HG03175 (cell line): ENCODE data around the gene HNRNPF.
"Not testable (repeated sequence)": the region's sequence is repeated elsewhere in the genome, so short reads cannot be mapped to it uniquely, and the experiment has no call there.

Source experiments
- ATAC-seq: cut with Tn5 transposase; IDR thresholded peaks from one replicate; pipeline ENCODE4 v1.9.1; 2021; ENCODE audit warnings: mild to moderate bottlenecking, moderate library complexity; ENCODE audit not compliant: unreplicated experiment

Gene HNRNPF

DNA sequence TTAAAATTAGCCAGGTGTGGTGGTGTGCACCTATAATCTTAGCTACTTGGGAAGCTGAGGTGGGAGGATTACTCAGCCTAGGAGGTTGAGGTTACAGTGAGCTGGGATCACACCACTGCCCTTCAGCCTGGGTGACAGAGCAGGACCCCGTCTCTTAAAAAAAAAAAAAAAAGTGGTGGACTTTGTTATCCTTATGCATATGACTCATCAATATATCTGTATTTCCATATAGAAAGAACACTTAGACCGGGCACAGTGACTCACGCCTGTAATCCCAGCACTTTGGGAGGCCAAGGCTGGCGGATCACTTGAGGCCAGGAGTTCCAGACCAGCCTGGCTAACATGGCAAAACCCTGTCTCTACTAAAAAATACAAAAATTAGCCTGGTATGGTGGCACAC is 13.0 kb upstream of the HNRNPF start:
- not testable (repeated sequence) for ATAC-seq

DNA sequence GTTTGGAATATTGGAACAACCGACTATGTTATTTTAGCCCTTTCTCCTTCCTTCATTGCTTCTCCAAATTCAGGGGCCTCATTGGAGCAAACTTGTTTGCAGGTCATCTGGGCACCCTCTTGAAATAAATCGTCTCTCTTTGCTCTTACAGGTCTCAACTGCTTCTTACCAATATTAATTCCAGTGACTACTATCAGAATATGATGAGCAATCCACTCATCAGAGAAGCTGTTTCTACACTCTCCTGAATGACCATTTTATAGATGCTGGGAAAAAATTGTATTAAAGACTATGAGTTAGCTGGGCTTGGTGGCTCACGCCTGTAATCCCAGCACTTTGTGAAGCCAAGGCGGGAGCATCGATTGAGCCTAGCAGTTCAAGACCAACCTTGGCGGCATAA is 12.5 kb upstream of the HNRNPF start:
- ATAC-seq, result no peak

DNA sequence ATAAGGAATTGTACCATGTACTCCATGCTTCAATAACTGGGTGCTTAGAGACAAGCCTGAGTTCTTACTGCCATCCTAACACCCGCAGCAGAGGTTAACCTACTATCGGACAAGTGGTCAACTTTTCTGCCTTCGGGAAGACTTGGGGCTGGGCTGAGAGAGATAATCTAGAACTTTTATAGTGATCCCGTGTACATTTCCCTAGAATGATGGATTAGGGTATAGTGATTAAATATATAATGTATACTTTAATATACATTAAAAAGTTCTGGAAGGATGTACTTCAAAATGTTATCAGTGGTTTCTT is 12.2 kb upstream of the HNRNPF start:
- ATAC-seq, result peak; percentile 5

DNA sequence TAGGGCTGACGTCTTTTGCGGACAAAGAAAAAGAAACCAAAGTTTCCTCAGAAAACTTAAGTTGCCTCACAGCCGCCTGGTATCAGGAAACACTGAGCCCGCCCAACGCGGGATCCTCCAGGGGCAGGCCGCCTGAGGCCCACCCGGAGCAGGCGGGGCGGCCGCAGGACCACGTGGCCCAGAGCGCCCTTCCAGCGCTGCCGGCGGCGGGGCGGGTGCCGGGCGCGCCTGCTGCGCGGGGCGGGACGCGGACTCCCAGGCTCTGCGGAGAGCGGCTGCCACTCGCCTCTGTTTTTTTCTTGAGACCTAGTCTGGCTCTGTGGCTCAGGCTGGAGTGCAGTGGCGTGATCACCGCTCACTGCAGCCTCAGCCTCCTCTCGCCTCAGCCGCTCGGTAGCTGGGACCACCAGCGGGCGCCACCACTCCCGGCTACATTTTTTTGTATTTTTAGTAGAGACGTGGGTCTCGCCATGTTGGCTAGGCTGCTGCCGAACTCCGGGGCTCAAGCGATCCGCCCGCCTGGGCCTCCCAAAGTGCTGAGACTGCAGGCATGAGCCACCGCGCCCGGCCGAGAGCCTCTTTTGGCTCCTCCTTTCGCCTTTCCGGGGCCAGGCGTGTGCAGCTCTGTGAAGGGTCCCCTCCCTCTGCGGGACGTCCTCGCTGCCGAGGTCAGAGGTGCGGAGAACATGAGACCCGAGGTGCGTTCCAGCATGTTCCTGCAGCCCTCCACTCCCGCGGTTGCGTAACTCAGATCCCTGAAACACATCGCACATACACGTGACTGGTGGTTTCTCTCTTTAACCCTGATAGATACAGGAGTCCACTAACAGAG is 11.6 kb upstream of the HNRNPF start:
- ATAC-seq, result peak; percentile 83

DNA sequence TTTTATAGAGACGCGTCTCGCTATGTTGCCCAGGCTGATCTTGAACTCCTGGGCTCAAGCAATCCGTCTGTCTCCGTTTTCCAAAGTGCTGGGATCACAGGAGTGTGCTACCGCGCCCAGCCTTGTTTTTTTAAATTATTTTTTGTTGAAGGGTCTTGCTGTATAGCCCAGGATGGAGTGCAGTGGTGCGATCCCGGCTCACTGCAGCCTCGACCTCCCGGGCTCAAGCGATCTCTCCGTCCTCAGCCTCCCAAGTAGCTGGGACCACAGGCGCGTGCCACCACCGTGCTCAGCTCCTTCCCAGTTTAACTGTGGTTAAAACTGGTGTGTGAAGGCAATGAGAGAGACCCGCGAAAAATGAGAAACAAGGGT is 11.0 kb upstream of the HNRNPF start:
- ATAC-seq, result no peak

DNA sequence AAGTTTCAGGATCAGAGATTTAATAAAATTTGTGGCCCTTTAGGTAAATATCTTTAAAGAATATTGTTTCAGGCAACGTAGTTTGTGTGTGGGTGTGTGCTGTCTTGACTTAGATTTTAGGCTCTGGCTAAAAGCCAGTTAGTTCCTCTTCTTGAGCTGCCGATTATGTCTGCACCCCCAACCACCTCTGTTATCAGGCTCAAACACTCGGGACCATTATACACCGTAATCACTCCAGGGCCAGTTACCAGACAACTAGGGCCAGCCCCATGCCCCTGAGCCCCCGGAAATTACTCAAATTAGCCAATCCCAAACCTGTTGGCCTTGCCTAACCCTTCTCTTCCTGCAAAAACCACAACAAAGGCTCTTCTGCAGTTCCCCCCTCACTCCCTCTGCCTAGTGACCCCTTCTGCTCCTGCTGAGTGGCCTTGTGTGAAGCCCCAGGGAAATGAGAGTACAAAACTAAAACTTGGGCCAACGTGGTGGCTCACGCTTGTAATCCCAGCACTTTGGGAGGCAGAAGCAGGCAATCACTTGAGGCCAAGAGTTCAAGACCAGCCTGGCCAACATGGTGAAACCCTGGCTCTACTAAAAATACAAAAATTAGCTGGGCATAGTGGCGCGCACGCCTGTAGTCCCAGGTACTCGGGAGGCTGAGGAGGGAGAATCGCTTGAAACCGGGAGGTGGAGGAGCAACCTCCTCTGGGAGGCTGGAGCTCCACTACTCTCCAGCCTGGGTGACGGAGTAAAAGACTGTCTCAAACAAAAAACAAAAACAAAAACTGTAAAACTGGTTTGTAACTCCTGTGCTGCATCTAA is 9.2 kb upstream of the HNRNPF start:
- ATAC-seq, result no peak

DNA sequence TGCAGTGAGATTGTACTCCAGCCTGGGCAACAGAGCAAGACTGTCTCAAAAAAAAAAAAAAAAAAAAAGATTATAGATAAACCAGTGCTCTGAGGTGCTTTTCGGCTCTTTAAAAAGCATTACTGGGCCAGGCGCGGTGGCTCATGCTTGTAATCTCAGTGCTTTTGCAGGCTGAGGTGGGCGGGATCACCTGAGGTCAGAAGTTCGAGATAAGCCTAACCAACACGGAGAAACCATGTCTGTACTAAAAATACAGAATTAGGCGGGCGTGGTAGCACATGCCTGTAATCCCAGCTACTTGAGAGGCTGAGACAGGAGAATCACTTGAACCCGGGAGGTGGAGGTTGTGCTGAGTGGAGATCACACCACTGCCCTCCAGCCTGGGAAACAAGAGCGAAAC is 6.6 kb upstream of the HNRNPF start:
- no peak for ATAC-seq

DNA sequence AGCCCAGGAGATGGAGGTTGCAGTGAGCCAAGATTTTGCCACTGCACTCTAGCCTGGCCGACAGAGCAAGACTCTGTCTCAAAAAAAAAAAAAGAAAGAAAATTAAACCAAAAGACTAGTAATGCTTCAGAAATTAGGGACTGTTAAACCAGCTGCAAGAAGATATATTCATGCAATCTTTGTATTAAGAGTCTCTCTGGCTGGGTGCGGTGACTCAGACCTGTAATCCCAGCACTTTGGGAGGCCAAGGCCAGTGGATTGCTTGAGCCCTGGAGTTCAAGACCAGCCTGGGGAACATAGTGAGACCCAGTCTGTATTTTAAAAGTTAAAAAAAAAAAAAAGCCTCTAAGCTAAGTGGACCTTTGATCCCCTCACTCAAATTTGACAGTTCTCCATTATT is 2.5 kb upstream of the HNRNPF start:
- ATAC-seq, result no peak

DNA sequence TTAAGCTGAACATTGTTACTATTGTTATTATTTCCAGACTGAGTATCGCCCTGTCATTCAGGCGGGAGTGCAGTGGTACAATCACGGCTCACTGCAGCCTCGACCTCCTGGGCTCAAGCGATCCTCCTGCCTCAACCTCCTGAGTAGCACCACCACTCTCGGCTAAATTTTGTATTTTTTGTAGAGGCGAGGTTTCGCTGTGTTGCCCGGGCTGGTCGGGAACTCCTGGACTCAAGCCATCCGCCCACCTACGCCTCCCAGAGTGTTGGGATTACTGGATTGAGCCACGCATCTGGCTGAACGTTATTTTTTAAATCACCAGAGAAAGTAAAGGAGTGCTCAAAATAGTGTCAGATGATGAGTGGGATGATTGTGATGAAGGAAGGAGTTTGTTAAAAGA is 1.4 kb upstream of the HNRNPF start:
- ATAC-seq, result no peak

DNA sequence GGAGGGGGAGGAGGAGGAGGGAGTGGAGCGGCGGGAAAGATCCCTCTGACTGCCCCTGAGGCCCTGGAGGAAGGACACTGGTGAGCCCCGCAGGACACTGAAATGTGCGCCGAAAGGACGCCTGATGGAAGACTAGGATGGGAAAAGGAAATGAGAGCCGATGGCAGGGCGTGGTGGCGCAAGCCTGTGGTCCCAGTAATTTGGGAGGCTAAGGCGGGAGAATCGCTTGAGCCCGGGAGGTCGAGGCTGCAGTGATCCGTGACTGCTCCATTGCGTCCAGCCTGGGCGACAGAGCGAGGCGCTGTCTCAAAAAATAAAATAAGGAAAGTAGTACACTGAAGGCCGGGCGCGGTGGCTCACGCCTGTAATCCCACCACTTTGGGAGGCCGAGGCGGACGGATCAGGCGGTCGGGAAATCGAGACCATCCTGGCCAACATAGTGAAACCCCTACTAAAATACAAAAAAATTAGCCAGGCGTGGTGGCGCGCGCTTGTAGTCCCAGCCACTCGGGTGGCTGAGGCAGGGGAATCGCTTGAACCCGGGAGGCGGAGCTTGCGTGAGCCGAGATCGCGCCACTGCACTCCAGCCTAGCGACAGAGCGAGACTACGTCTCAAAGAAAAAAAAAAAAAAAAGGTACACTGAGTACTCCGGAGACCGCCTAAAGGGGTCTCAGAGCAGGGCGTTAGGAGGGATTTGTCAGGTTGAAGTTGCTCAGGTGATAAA is 561 bp upstream of the HNRNPF start:
- peak; percentile 0 for ATAC-seq

DNA sequence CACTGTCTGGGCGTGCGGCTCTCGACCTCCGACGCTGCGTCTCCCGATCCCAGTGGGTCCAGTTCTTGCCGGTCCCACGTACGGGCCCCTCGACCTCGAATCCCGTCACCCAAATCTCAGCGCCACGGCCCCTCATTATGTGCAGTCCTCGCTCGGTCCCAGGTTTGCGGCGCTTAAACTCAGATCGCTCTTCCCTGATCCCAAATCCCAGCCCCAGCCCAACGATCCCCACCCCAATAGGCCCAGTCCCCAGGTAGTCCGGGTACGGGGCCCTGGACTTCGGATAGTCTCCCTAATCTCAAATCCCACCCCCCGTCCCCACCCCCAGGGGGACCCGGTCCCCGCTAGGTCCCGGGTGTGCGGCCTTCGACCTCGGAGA is 666 bp downstream of the HNRNPF start:
- no peak for ATAC-seq

DNA sequence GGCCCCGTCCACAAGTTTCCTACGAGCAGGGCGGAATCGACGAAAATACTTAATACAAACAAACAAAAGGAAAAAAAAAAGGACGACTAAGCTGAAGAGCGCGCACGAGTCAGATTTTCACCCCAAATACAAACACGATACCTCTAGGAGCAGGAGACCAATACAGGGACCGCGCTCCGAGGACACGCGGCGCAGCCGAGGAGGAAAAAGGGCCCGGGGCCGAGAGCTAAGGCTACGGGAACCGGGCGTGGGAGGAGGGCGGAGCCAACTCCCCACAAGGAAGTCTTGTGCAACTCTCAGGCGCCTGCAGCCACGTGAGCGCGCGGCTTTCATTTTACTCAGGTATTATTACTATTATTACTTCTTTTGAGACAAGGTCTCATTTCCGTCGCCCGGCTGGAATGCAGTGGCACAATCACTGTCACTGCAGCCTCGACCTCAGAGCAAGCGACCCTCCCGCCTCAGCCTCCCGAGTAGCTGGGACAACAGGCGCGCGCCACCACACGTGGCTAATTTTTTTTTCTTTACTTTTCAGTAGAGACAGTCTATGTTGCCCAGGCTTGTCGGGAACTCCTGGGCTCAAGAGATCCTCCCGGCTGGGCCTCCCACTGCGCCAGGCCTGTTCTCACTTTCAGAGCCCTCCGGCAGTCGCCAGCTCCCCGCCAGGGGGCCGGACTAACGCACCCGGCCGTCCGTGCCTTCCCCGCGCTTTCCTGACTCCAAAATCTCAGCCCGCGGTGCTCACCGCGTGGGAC is 1.2 kb downstream of the HNRNPF start:
- ATAC-seq, result peak; percentile 47

DNA sequence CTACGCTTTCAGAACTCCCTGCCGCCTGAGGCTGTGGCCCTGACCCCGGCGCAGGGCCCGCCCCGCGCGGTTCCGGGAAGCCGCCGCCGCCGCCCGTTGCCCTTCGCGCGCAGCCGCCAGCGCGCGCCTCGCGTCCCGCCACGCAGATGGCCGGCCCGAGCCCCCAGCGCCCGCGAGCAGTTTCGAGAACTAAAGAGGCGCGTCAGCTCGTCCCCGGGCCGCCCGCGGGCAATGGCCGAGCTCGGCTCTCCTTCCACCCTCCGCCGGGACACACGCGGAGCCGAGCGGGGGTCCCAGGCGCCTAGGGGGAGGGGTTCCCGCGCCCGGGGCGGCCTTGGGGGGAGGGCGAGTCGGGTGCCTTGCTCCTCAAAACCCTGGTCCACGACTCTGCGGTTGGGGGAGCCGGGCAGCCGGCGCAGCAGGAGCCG is 1.8 kb downstream of the HNRNPF start:
- peak; percentile 18 for ATAC-seq

DNA sequence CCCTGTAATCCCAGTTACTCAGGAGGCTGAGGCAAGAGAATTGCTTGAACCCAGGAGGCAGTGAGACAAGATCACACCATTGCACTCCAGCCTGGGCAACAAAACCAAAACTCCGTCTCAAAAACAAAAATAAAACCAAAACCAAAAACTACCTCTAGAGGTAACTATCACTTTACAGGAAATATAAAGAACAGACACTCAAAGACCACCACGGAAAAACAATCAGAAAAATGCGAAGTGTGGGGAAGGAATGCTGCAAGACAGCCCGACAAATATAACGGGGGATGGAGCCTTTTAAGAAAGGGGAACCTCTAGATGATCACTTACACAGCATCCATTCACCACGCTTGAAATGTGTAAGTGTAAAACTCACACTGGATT is 4.3 kb downstream of the HNRNPF start:
- ATAC-seq, result no peak

DNA sequence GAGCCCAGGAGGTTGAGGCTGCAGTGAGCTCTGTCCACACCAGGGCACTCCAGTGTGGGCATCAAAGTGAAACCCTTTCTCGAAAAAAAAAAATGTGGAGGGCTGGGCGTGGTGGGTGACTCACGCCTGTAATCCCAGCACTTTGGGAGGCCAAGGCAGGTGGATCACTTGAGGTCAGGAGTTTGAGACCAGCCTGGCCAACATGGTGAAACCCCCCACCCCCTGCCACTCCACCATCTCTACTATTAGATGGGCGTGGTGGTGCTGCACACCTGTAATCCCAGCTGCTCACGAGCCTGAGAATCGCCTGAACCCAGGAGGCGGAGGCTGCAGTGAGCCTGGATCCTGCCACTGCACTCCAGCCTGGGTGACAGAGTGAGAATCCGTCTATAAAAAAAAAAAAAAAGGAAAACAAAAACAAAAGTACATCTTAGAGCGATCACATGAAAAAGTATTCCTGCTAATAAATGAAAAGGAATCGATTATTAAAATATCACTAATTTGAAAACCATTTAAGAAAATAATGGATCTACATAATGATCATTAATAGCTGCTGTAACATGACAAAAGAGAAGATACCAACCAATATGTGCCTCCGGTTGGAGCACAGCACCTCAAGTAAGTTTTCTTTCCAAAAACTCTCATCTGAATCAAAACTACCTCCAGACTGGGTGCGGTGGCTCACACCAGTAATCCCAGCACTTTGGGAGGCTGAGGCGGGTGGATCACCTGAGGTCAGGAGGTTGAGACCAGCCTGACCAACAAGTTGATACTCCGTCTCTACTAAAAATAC is 4.9 kb downstream of the HNRNPF start:
- ATAC-seq, result no peak

DNA sequence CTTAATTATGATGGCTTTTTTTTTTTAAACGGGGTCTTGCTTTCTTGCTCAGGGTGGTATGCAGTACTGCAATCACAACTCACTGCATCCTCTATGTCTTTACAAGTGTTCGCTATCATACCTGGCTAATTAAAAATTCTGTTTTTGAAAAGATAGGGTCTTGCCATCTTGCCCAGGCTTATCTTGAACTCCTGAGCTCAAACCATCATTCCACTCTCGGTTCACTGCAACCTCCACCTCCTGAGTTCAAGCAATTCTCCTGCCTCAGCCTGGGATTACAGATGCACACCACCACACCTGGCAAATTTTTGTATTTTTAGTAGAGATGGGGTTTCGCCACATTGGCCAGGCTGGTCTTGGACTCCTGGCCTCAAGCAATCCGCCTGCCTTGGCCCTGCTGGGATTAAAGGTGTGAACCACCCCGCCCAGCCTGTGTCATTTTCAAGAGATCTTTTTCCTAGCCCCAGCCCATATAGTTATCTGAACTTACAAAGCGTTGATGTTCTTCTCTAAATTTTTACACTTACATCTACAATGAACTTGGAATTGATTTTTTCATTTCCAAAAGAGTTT is 6.0 kb downstream of the HNRNPF start:
- no peak for ATAC-seq

DNA sequence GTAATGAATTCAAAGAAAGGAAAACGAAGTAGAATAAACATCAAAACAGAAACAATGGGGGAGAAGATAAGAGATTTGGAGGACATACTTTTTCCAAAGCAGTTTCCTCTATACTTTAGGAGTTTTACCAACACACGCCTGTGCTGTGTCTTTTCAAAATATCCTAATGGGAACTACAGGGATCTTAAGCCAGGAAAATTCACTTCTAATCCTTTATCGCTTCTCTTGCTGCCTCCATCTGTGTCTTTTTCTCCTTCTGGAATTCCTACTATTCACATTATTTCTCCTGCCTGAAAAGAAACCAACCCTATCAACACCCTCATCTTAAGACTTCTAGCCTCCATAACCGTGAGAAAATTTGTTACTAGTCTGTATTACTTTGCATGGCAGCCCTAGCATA is 6.8 kb downstream of the HNRNPF start:
- no peak for ATAC-seq

DNA sequence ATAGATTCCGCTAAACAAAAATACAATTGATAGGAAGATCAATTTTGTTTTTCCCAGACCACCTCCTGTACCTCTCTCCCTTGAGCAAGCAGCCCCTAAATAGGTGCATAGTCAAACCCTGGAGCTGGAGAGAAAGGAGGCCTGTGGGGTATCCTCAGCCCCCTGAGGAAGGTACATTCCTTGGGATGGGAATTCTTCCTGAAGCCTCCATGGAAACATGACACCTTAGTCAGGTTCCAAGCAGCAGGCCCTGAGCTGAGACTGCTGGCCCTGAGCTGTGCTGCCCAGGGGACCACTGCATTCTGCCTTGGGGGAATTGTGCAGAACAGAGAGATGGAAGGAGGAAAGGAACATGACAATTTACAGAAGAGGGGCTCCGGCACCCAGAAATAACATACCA is 7.4 kb downstream of the HNRNPF start:
- no peak for ATAC-seq

DNA sequence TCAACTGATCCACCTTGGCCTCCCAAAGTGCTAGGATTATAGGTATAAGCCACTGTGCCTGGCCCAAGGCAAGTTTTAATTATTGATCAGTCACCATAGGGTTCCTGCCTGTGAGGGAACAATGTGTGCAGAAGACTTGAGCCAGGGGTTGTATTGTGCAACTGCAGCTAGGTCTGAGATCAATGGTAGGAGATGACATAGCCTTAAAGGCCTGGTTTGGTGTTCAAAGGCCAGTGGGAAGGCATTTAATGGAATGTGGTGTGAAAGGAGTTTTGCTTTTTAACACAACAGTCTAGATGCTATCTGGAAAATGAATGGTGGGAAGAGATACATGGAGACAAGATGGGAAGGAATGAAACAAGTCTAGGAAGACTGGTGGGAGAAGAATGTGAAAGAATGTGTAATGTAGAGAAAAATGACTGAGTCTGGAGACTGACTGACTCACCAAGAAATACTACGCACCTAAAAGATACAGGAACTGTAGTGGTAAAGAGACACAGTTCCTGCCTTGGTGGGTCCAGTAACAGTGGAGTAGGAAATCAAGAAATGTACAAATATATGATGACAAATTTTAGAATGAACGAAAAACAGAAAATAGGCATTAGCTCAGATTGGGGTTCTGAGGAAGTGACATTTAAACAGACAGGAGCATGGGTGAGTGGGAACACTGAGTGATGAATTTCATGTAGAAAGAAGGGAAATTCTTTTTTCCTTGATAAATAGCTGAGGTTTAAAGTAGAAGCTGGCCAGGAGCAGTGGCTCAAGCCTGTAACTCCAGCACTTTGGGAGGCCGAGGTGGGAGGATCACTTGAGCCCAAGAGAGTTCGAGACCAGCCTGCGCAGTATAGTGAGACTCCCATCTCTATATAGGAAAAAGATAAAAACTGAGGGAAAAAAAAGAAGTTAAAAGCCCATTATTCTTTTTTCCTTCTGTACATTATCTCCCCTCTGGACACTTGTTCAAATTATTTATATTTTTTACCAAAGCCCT is 9.4 kb downstream of the HNRNPF start:
- no peak for ATAC-seq
